ENCODE results near the gene AKT1.
"Not testable (repeated sequence)": the region's sequence is repeated elsewhere in the genome, so short reads cannot be mapped to it uniquely, and the experiment has no call there.

Gene AKT1

GRCh38 chr14:104734991-104735779 lies 60.4 kb downstream of the AKT1 start:
- DNase-seq: no peak

- no peak for DNase-seq
These were observed 61.0 kb downstream of the AKT1 start for GRCh38 chr14:104734601-104734990.

GRCh38 chr14:104734051-104734587 lies 61.4 kb downstream of the AKT1 start:
- DNase-seq: no peak

GRCh38 chr14:104732931-104733681 lies 62.4 kb downstream of the AKT1 start:
- DNase-seq: no peak

GRCh38 chr14:104732355-104732804 lies 63.2 kb downstream of the AKT1 start:
- no peak for DNase-seq

- DNase-seq: no peak
These were observed 63.9 kb downstream of the AKT1 start for GRCh38 chr14:104731320-104732294.

GRCh38 chr14:104730487-104730886 lies 65.1 kb downstream of the AKT1 start:
- DNase-seq: no peak

GRCh38 chr14:104729835-104730181 lies 65.7 kb downstream of the AKT1 start:
- no peak for DNase-seq

GRCh38 chr14:104729176-104729834 lies 66.2 kb downstream of the AKT1 start:
- DNase-seq: not testable (repeated sequence)

GRCh38 chr14:104728631-104729030 lies 66.9 kb downstream of the AKT1 start:
- DNase-seq: no peak

GRCh38 chr14:104726600-104727451 lies 68.7 kb downstream of the AKT1 start:
- no peak for DNase-seq

GRCh38 chr14:104725772-104726548 lies 69.6 kb downstream of the AKT1 start:
- no peak for DNase-seq

GRCh38 chr14:104724981-104725771 lies 70.4 kb downstream of the AKT1 start:
- DNase-seq: no peak

- no peak for DNase-seq
These were observed 71.1 kb downstream of the AKT1 start for GRCh38 chr14:104724407-104724980.

- peak; percentile 27 for DNase-seq
These were observed 71.7 kb downstream of the AKT1 start, which contains the start of gene ADSS1 for GRCh38 chr14:104723651-104724406. ADSS1 (plus strand) TSS chr14:104724229; CDS start chr14:104724271, 42 bp downstream.

- DNase-seq: no peak
These were observed 72.5 kb downstream of the AKT1 start for GRCh38 chr14:104722938-104723650.
